Naive B cell (primary cell): ENCODE measurements around the gene IREB2. TPM values are rescaled to one million over a fixed set of nuclear protein-coding genes. Genes with fewer than 3 reads are reported as not detected.
"Not testable (repeated sequence)": the region's sequence is repeated elsewhere in the genome, so short reads cannot be mapped to it uniquely, and the experiment has no call there.

ENCODE experiments used
- ATAC-seq, 2 donors: fragments of 150-1000 bp; cut with Tn5 transposase; 2 replicates each; pipeline ENCODE4 v1.10.0; 2021; ENCODE audit warnings: low read depth in 2 of 2, mild to moderate bottlenecking in 2 of 2, moderate library complexity in 2 of 2
- DNase-seq: peaks from one replicate; pipeline ENCODE4 v3.0.0; 2022
- H3K27ac Mint-ChIP-seq, 6 donors: one replicate each; pipeline ENCODE4 v1.8.0; 2020 to 2022; ENCODE audit warnings: mild to moderate bottlenecking in 6 of 6, mixed read lengths in 6 of 6, moderate library complexity in 5 of 6, inconsistent platforms in 2 of 6
- H3K27me3 Mint-ChIP-seq, 3 donors: one replicate each; pipeline ENCODE4 v1.8.0; 2021 to 2022; ENCODE audit warnings: mixed read lengths in 3 of 3, mild to moderate bottlenecking in 1 of 3
- H3K36me3 Mint-ChIP-seq, 2 donors: one replicate each; pipeline ENCODE4 v1.8.0; 2020 to 2022; ENCODE audit warnings: mixed read lengths in 2 of 2, inconsistent platforms in 1 of 2, mild to moderate bottlenecking in 1 of 2
- H3K4me1 Mint-ChIP-seq, 3 donors: one replicate each; pipeline ENCODE4 v1.8.0; 2020 to 2022; ENCODE audit warnings: mixed read lengths in 3 of 3, inconsistent platforms in 1 of 3, mild to moderate bottlenecking in 1 of 3, moderate library complexity in 1 of 3
- H3K4me3 Mint-ChIP-seq, 8 donors: one replicate each; pipeline ENCODE4 v1.8.0; 2020 to 2022; ENCODE audit warnings: mild to moderate bottlenecking in 8 of 8, mixed read lengths in 8 of 8, moderate library complexity in 8 of 8, inconsistent platforms in 2 of 8
- H3K9me3 Mint-ChIP-seq, 7 donors: one replicate each; pipeline ENCODE4 v1.8.0; 2020 to 2022; ENCODE audit warnings: mixed read lengths in 7 of 7, mild to moderate bottlenecking in 5 of 7, inconsistent platforms in 2 of 7, moderate library complexity in 1 of 7
- polyA plus RNA-seq, 6 donors: library from polyadenylated mRNA; unstranded; fragments of 300-500 nt; fragmentation: Illumina TruSeq; gene quantifications; one replicate each; pipeline ENCODE4 v1.2.3, GENCODE V29; 2021; ENCODE audit warnings: low read depth in 6 of 6

IREB2 gene
- polyA plus RNA-seq, 6 donors from 2014 or later = 14.6 to 19.8 (median 16.6) TPM

- no peaks in the 10 kb centered on the region for H3K9me3 Mint-ChIP-seq
- no peaks in the 10 kb centered on the region for H3K36me3 Mint-ChIP-seq
- DNase-seq = no peak
- peaks cover 0 to 4% (median 0%) of the 10 kb centered on the region in 3 donors for H3K27me3 Mint-ChIP-seq
- no peak overlapping the region for H3K27ac Mint-ChIP-seq
- no peak for ATAC-seq
- no peaks in the 10 kb centered on the region for H3K4me1 Mint-ChIP-seq
- no peak overlapping the region for H3K4me3 Mint-ChIP-seq
Observed at GRCh38 chr15:78533331-78533730, 95.3 kb downstream of the IREB2 start.

- H3K27me3 Mint-ChIP-seq = peaks cover 0 to 4% (median 0%) of the 10 kb centered on the region in 3 donors
- DNase-seq = no peak
- peak overlapping the region in 1 of 8 donors; percentile 29 for H3K4me3 Mint-ChIP-seq
- no peaks in the 10 kb centered on the region for H3K36me3 Mint-ChIP-seq
- H3K27ac Mint-ChIP-seq = peak overlapping the region in 1 of 6 donors; percentile 7
- no peaks in the 10 kb centered on the region for H3K9me3 Mint-ChIP-seq
- H3K4me1 Mint-ChIP-seq = peaks cover under 1 to 15% (median 6%) of the 10 kb centered on the region in 3 donors
- ATAC-seq = no peak
Observed at GRCh38 chr15:78536134-78536533, 98.1 kb downstream of the IREB2 start.

- Mint-ChIP-seq H3K9me3 (no peaks in the 10 kb centered on the region), H3K4me3 (peak overlapping the region in 2 of 8 donors; percentile 6 to 81), H3K27me3 (peaks cover 0 to 4% (median 0%) of the 10 kb centered on the region in 3 donors), H3K27ac (no peak overlapping the region), H3K36me3 (peaks cover 0 to 2% of the 10 kb centered on the region in 2 donors), H3K4me1 (peaks cover 7 to 20% (median 14%) of the 10 kb centered on the region in 3 donors)
- no peak for ATAC-seq
- DNase-seq = no peak
Observed at GRCh38 chr15:78537266-78537905, 99.4 kb downstream of the IREB2 start.

GRCh38 chr15:78538358-78538757 is 100.3 kb downstream of the IREB2 start:
- Mint-ChIP-seq H3K27ac (peak overlapping the region in 1 of 6 donors; percentile 71), H3K4me3 (peak overlapping the region in 3 of 8 donors; percentile 52 to 81 (median 59))

GRCh38 chr15:78539464-78540140 is 101.6 kb downstream of the IREB2 start:
- peaks cover 7 to 20% (median 18%) of the 10 kb centered on the region in 3 donors for H3K4me1 Mint-ChIP-seq
- ATAC-seq, DNase-seq, H3K9me3 Mint-ChIP-seq, H3K36me3 Mint-ChIP-seq, H3K27me3 Mint-ChIP-seq: not testable (repeated sequence)
- peak overlapping the region; percentile 88 to 99 (median 96) for H3K4me3 Mint-ChIP-seq
- peak overlapping the region; percentile 94 to 99 (median 99) for H3K27ac Mint-ChIP-seq

More at GRCh38 chr15:78538358-78538757, 100.3 kb downstream of the IREB2 start:
- H3K9me3 Mint-ChIP-seq = no peaks in the 10 kb centered on the region
- H3K27me3 Mint-ChIP-seq = peaks cover 0 to 4% (median 0%) of the 10 kb centered on the region in 3 donors
- H3K36me3 Mint-ChIP-seq = peaks cover 0 to 7% of the 10 kb centered on the region in 2 donors
- ATAC-seq = no peak
- DNase-seq = no peak
- peaks cover 7 to 20% (median 18%) of the 10 kb centered on the region in 3 donors for H3K4me1 Mint-ChIP-seq

- peaks cover 7 to 20% (median 18%) of the 10 kb centered on the region in 3 donors for H3K4me1 Mint-ChIP-seq
- DNase-seq (peak; percentile 96), ATAC-seq (peak; percentile 85 to 86)
- peak within 1 kb of the TSS; percentile 94 to 99 (median 99) for H3K27ac Mint-ChIP-seq
- no peaks in the 10 kb centered on the region for H3K9me3 Mint-ChIP-seq
- peaks cover 0 to 7% of the 10 kb centered on the region in 2 donors for H3K36me3 Mint-ChIP-seq
- peak within 1 kb of the TSS; percentile 88 to 99 (median 96) for H3K4me3 Mint-ChIP-seq
- peaks cover 0 to under 1% (median 0%) of the 10 kb centered on the region in 3 donors for H3K27me3 Mint-ChIP-seq
Observed at GRCh38 chr15:78540141-78540870, 102.3 kb downstream of the IREB2 start, which contains the start of gene PSMA4. TSS of gene PSMA4 (plus strand) at chr15:78540444. CDS start at chr15:78541928, 1,484 bp downstream.

GRCh38 chr15:78540871-78541743 is 103.1 kb downstream of the IREB2 start:
- ATAC-seq (no peak), DNase-seq (peak; percentile 18)
- H3K4me3 Mint-ChIP-seq = peak overlapping the region; percentile 88 to 99 (median 96)
- peaks cover 0 to 7% of the 10 kb centered on the region in 2 donors for H3K36me3 Mint-ChIP-seq
- peak overlapping the region; percentile 94 to 99 (median 98) for H3K27ac Mint-ChIP-seq
- H3K27me3 Mint-ChIP-seq = no peaks in the 10 kb centered on the region
- peaks cover 7 to 20% (median 18%) of the 10 kb centered on the region in 3 donors for H3K4me1 Mint-ChIP-seq
- H3K9me3 Mint-ChIP-seq = no peaks in the 10 kb centered on the region

GRCh38 chr15:78541744-78542034 is 103.7 kb downstream of the IREB2 start:
- H3K36me3 Mint-ChIP-seq = peaks cover 0 to 7% of the 10 kb centered on the region in 2 donors
- H3K27ac Mint-ChIP-seq = peak overlapping the region; percentile 30 to 99 (median 93)
- H3K4me1 Mint-ChIP-seq = peaks cover 7 to 20% (median 18%) of the 10 kb centered on the region in 3 donors
- H3K9me3 Mint-ChIP-seq = no peaks in the 10 kb centered on the region
- no peak for ATAC-seq
- H3K4me3 Mint-ChIP-seq = peak overlapping the region; percentile 88 to 99 (median 96)
- no peaks in the 10 kb centered on the region for H3K27me3 Mint-ChIP-seq
- no peak for DNase-seq

GRCh38 chr15:78542647-78543046 is 104.6 kb downstream of the IREB2 start:
- ATAC-seq = no peak
- H3K4me1 Mint-ChIP-seq = peaks cover 7 to 20% (median 18%) of the 10 kb centered on the region in 3 donors
- no peaks in the 10 kb centered on the region for H3K27me3 Mint-ChIP-seq
- H3K36me3 Mint-ChIP-seq = peaks cover 0 to 7% of the 10 kb centered on the region in 2 donors
- peak overlapping the region in 2 of 6 donors; percentile 63 to 94 for H3K27ac Mint-ChIP-seq
- H3K9me3 Mint-ChIP-seq = no peaks in the 10 kb centered on the region
- DNase-seq = no peak
- peak overlapping the region in 4 of 8 donors; percentile 51 to 89 (median 71) for H3K4me3 Mint-ChIP-seq

GRCh38 chr15:78550194-78550593 is 112.2 kb downstream of the IREB2 start:
- H3K27me3 Mint-ChIP-seq = no peaks in the 10 kb centered on the region
- peaks cover 11 to 24% of the 10 kb centered on the region in 2 donors for H3K36me3 Mint-ChIP-seq
- peaks cover 0 to 5% (median 0%) of the 10 kb centered on the region in 3 donors for H3K4me1 Mint-ChIP-seq
- ATAC-seq (no peak), DNase-seq (no peak)
- no peaks in the 10 kb centered on the region for H3K9me3 Mint-ChIP-seq
- no peak overlapping the region for H3K4me3 Mint-ChIP-seq
- no peak overlapping the region for H3K27ac Mint-ChIP-seq

- ATAC-seq (no peak), DNase-seq (no peak)
- no peaks in the 10 kb centered on the region for H3K27me3 Mint-ChIP-seq
- no peak overlapping the region for H3K4me3 Mint-ChIP-seq
- H3K36me3 Mint-ChIP-seq = peaks cover 11 to 24% of the 10 kb centered on the region in 2 donors
- no peaks in the 10 kb centered on the region for H3K9me3 Mint-ChIP-seq
- H3K4me1 Mint-ChIP-seq = peaks cover 0 to 5% (median 0%) of the 10 kb centered on the region in 3 donors
- H3K27ac Mint-ChIP-seq = peak overlapping the region in 1 of 6 donors; percentile 17
Observed at GRCh38 chr15:78550815-78551214, 112.8 kb downstream of the IREB2 start.
